Lung (tissue), 12 donors: Measurements from ENCODE around the gene SVBP. TPM values are rescaled to one million over a fixed set of nuclear protein-coding genes. Genes with fewer than 3 reads are reported as not detected.

Source experiments
- ATAC-seq: fragments of 200-7000 bp; cut with Tn5 transposase; one replicate; pipeline ENCODE4 v1.9.1; 2020; ENCODE audit warnings: moderate number of reproducible peaks; ENCODE audit not compliant: insufficient read depth, low FRiP score
- DNase-seq, 3 donors: peaks; one replicate each; pipeline ENCODE4 v3.0.0-alpha.2; 2013 to 2017
- H3K27ac ChIP-seq, 2 donors: one replicate each; pipeline ENCODE4 v1.5.1; 2013; ENCODE audit warnings: mild to moderate bottlenecking in 2 of 2, moderate library complexity in 2 of 2, control low read depth in 1 of 2, inconsistent platforms in 1 of 2, low read depth in 1 of 2, low read length in 1 of 2
- H3K27me3 ChIP-seq, 3 donors: one replicate each; pipeline ENCODE4 v1.5.1; 2013; ENCODE audit warnings: low read length in 2 of 3; ENCODE audit not compliant: control insufficient read depth in 3 of 3, insufficient read depth in 3 of 3
- H3K36me3 ChIP-seq, 4 donors: one replicate each; pipeline ENCODE4 v1.5.1; 2013; ENCODE audit warnings: low read length in 4 of 4, mild to moderate bottlenecking in 1 of 4, moderate library complexity in 1 of 4; ENCODE audit not compliant: control insufficient read depth in 4 of 4, insufficient read depth in 4 of 4
- H3K4me1 ChIP-seq, 5 donors: one replicate each; pipeline ENCODE4 v1.5.1; 2013; ENCODE audit warnings: low read length in 5 of 5, mild to moderate bottlenecking in 2 of 5, moderate library complexity in 1 of 5; ENCODE audit not compliant: control insufficient read depth in 5 of 5, insufficient read depth in 5 of 5
- H3K4me3 ChIP-seq: one replicate; pipeline ENCODE4 v1.5.1; 2013; ENCODE audit warnings: mild to moderate bottlenecking, control low read depth, moderate library complexity
- H3K9ac ChIP-seq, 2 donors: one replicate each; pipeline ENCODE4 v1.5.1; 2013; ENCODE audit warnings: low read length in 2 of 2, control low read depth in 1 of 2; ENCODE audit not compliant: insufficient read depth in 1 of 2
- H3K9me3 ChIP-seq, 4 donors: one replicate each; pipeline ENCODE4 v1.5.1; 2013; ENCODE audit warnings: low read length in 3 of 4, mild to moderate bottlenecking in 1 of 4, moderate library complexity in 1 of 4; ENCODE audit not compliant: control insufficient read depth in 4 of 4, insufficient read depth in 3 of 4
- CTCF ChIP-seq: IDR thresholded peaks from 2 replicates; pipeline ENCODE4 v1.5.1; 2012; ENCODE audit warnings: mild to moderate bottlenecking; ENCODE audit errors: control extremely low read depth, extremely low read depth
- WGBS, 2 donors: extraction: QIAGEN DNeasy Blood & Tissue Kit; methylation state at CpG; one replicate each; pipeline ENCODE4 v1.1.7; 2013; 5-methylcytosine and 5-hydroxymethylcytosine counted together
- polyA plus RNA-seq, 2 donors: library from polyadenylated mRNA; stranded (reverse); fragments of 200-250 nt; gene quantifications; one replicate each; pipeline ENCODE4 v1.2.1, GENCODE V29; 2013
- total RNA-seq, 2 donors: library from RNA; depleted of rRNA in 1 of 2; stranded (reverse); fragments of >200 nt in 1 of 2; gene quantifications; one replicate each; pipeline ENCODE4 v1.2.1, GENCODE V29; 2014 to 2021
- donor health status: control.
- donor health status: control.
- donor health status: Bipolar disorder and iron deficiency.
- donor health status: healthy.
- donor health status: DM: yes; HTN: yes; CAD: no.

Gene SVBP
- total and polyA plus RNA-seq, 4 donors = 12.5 to 35.3 (median 26.0) TPM

- DNase-seq (no peak), ATAC-seq (no peak)
- TF ChIP-seq CTCF = no peak
- Histone ChIP-seq H3K9ac (no peak overlapping the region), H3K27ac (no peak overlapping the region), H3K27me3 (no peaks in the 10 kb centered on the region), H3K4me3 (no peak overlapping the region), H3K9me3 (peaks cover 0 to 2% (median 0%) of the 10 kb centered on the region in 4 donors), H3K36me3 (peaks cover 0 to 10% (median 3%) of the 10 kb centered on the region in 4 donors), H3K4me1 (no peaks in the 10 kb centered on the region)
- 79% methylated on average over 7 of the region's 7 CpGs for WGBS, 2 donors
Observed at GRCh38 chr1:42838482-42839190, 21.4 kb upstream of the SVBP start.

- TF ChIP-seq CTCF = no peak
- ATAC-seq (no peak), DNase-seq (no peak)
- 61 to 77% methylated on average over 3 of the region's 3 CpGs for WGBS, 2 donors
- Histone ChIP-seq H3K27ac (no peak overlapping the region), H3K9ac (no peak overlapping the region), H3K4me1 (no peaks in the 10 kb centered on the region), H3K9me3 (peaks cover 0 to 2% (median 0%) of the 10 kb centered on the region in 4 donors), H3K4me3 (no peak overlapping the region), H3K27me3 (no peaks in the 10 kb centered on the region), H3K36me3 (peaks cover 0 to 10% (median 1%) of the 10 kb centered on the region in 4 donors)
Observed at GRCh38 chr1:42837709-42838108, 20.5 kb upstream of the SVBP start.

- no peaks in the 10 kb centered on the region for H3K27me3 ChIP-seq
- peaks cover 0 to 4% (median 1%) of the 10 kb centered on the region in 4 donors for H3K36me3 ChIP-seq
- no peak for TF ChIP-seq CTCF
- ATAC-seq (no peak), DNase-seq (peak in 1 of 3 donors; percentile 46)
- H3K4me3 ChIP-seq = no peak overlapping the region
- WGBS, 2 donors = 93 to 96% methylated on average over 2 of the region's 2 CpGs
- H3K4me1 ChIP-seq = no peaks in the 10 kb centered on the region
- H3K9me3 ChIP-seq = no peaks in the 10 kb centered on the region
- H3K9ac ChIP-seq = no peak overlapping the region
- H3K27ac ChIP-seq = no peak overlapping the region
Observed at GRCh38 chr1:42835422-42835821, 18.2 kb upstream of the SVBP start.
